Measurements from ENCODE around the gene FAHD2A.
"Not testable (repeated sequence)": the region's sequence is repeated elsewhere in the genome, so short reads cannot be mapped to it uniquely, and the experiment has no call there.

The FAHD2A gene

GRCh38 chr2:95442474-95443099, 40.1 kb downstream of the FAHD2A start:
- not testable (repeated sequence) for DNase-seq

GRCh38 chr2:95445317-95445716, 42.8 kb downstream of the FAHD2A start:
- not testable (repeated sequence) for DNase-seq

GRCh38 chr2:95463292-95463691, 60.8 kb downstream of the FAHD2A start:
- DNase-seq, result not testable (repeated sequence)

All from CD4-positive, alpha-beta T cell treated with Interleukin-15 for 1 hour (primary cell).